ENCODE data around the gene AADAT. TPM values are rescaled to one million over a fixed set of nuclear protein-coding genes. Genes with fewer than 3 reads are reported as not detected.

Gene AADAT
- total RNA-seq, 1 donor from 2014 or later: 24.2 TPM

GRCh38 chr4:170030121-170030520 is 59.6 kb downstream of the AADAT start:
- Mint-ChIP-seq H3K36me3 (peaks cover 2% of the 10 kb centered on the region), H3K27me3 (ENCODE audit: insufficient read depth, low read depth) (peaks cover 15% of the 10 kb centered on the region), H3K9me3 (no peaks in the 10 kb centered on the region), H3K4me3 (no peak overlapping the region), H3K27ac (no peak overlapping the region), H3K4me1 (peaks cover 10% of the 10 kb centered on the region)
- H3K4me1 ChIP-seq: peaks cover 5% of the 10 kb centered on the region
- no peak for TF ChIP-seq EZH2phosphoT487 (IDR thresholded peaks at IDR 0.05)
- no peak for TF ChIP-seq EZH2 (IDR thresholded peaks at IDR 0.05)
- no peak for TF ChIP-seq CTCF (IDR thresholded peaks at IDR 0.05)
- peaks cover 6% of the 10 kb centered on the region for H3F3A ChIP-seq (ENCODE audit: low read depth)
- H3K27me3 ChIP-seq: peaks cover 32% of the 10 kb centered on the region
- no peaks in the 10 kb centered on the region for H4K20me1 ChIP-seq (ENCODE audit: low read depth)
- H3K27ac ChIP-seq: no peak overlapping the region
- H3K4me3 ChIP-seq: no peak overlapping the region
- H2AFZ ChIP-seq (replicated peaks): no peak overlapping the region
- no peak overlapping the region for H3K4me2 ChIP-seq
- H3K79me2 ChIP-seq (ENCODE audit: low read depth): no peaks in the 10 kb centered on the region
- no peaks in the 10 kb centered on the region for H3K9me3 ChIP-seq (ENCODE audit: low read depth)
- no peak overlapping the region for H3K9ac ChIP-seq
- no peak for DNase-seq (ENCODE audit: low spot score)
- no peaks in the 10 kb centered on the region for H3K36me3 ChIP-seq

GRCh38 chr4:170027181-170027829 is 62.5 kb downstream of the AADAT start:
- H2AFZ ChIP-seq (replicated peaks): peak overlapping the region; percentile 85
- H3K9ac ChIP-seq: no peak overlapping the region
- H3K36me3 Mint-ChIP-seq: peaks cover 2% of the 10 kb centered on the region
- peak; percentile 95 for DNase-seq (ENCODE audit: low spot score)
- H3F3A ChIP-seq (ENCODE audit: low read depth): peaks cover 6% of the 10 kb centered on the region
- peaks cover 14% of the 10 kb centered on the region for H3K4me1 ChIP-seq
- no peaks in the 10 kb centered on the region for H4K20me1 ChIP-seq (ENCODE audit: low read depth)
- H3K4me3 ChIP-seq: peak overlapping the region; percentile 72
- no peaks in the 10 kb centered on the region for H3K36me3 ChIP-seq
- peak overlapping the region; percentile 87 for H3K4me2 ChIP-seq
- no peak overlapping the region for H3K27ac ChIP-seq
- peak overlapping the region; percentile 42 for H3K27ac Mint-ChIP-seq
- H3K27me3 ChIP-seq: peaks cover 44% of the 10 kb centered on the region
- no peak for TF ChIP-seq EZH2 (IDR thresholded peaks at IDR 0.05)
- TF ChIP-seq CTCF (IDR thresholded peaks at IDR 0.05): no peak
- TF ChIP-seq EZH2phosphoT487 (IDR thresholded peaks at IDR 0.05): no peak
- H3K9me3 Mint-ChIP-seq: no peaks in the 10 kb centered on the region
- peaks cover 7% of the 10 kb centered on the region for H3K4me1 Mint-ChIP-seq
- H3K4me3 Mint-ChIP-seq: peak overlapping the region; percentile 95
- no peaks in the 10 kb centered on the region for H3K9me3 ChIP-seq (ENCODE audit: low read depth)
- peaks cover 16% of the 10 kb centered on the region for H3K27me3 Mint-ChIP-seq (ENCODE audit: insufficient read depth, low read depth)
- no peaks in the 10 kb centered on the region for H3K79me2 ChIP-seq (ENCODE audit: low read depth)

- Histone ChIP-seq H3K4me3 (peak within 1 kb of the TSS; percentile 72), H2AFZ (replicated peaks) (peak within 1 kb of the TSS; percentile 91), H3K27ac (peak within 1 kb of the TSS; percentile 79), H3K9ac (peak within 1 kb of the TSS; percentile 53), H4K20me1 (ENCODE audit: low read depth) (no peaks in the 10 kb centered on the region), H3K27me3 (peaks cover 44% of the 10 kb centered on the region), H3K4me2 (peak within 1 kb of the TSS; percentile 94), H3K79me2 (ENCODE audit: low read depth) (peaks cover 1% of the 10 kb centered on the region), H3K36me3 (no peaks in the 10 kb centered on the region), H3F3A (ENCODE audit: low read depth) (peaks cover 6% of the 10 kb centered on the region), H3K9me3 (ENCODE audit: low read depth) (no peaks in the 10 kb centered on the region), H3K4me1 (peaks cover 15% of the 10 kb centered on the region)
- Mint-ChIP-seq H3K27ac (peak within 1 kb of the TSS; percentile 98), H3K36me3 (peaks cover 2% of the 10 kb centered on the region), H3K9me3 (no peaks in the 10 kb centered on the region), H3K4me3 (peak within 1 kb of the TSS; percentile 95), H3K27me3 (ENCODE audit: insufficient read depth, low read depth) (peaks cover 16% of the 10 kb centered on the region), H3K4me1 (peaks cover 7% of the 10 kb centered on the region)
- DNase-seq (ENCODE audit: low spot score): peak; percentile 97
- peak; percentile 20 for TF ChIP-seq CTCF (IDR thresholded peaks at IDR 0.05)
- TF ChIP-seq EZH2 (IDR thresholded peaks at IDR 0.05): no peak
- no peak for TF ChIP-seq EZH2phosphoT487 (IDR thresholded peaks at IDR 0.05)
Observed at GRCh38 chr4:170026253-170027021, 63.3 kb downstream of the AADAT start, which contains the start of gene MFAP3L. TSS of gene MFAP3L (minus strand) at chr4:170026395. CDS start at chr4:170005877, 20,518 bp downstream.
